ENCODE results near the gene ITGB2. TPM values are rescaled to one million over a fixed set of nuclear protein-coding genes. Genes with fewer than 3 reads are reported as not detected.

The ITGB2 gene
- total RNA-seq, 1 experiment from 2014 or later: 1.5 TPM

- TF ChIP-seq MXD4 (CRISPR knock-in tag; IDR thresholded peaks at IDR 0.05; ENCODE audit: borderline replicate concordance) (no peak), TP53 (CRISPR knock-in tag; IDR thresholded peaks at IDR 0.05) (no peak), E2F1 (CRISPR knock-in tag; IDR thresholded peaks at IDR 0.05) (no peak), AFF4 (CRISPR knock-in tag; IDR thresholded peaks at IDR 0.05; ENCODE audit: borderline replicate concordance) (no peak), ARID4B (CRISPR knock-in tag; IDR thresholded peaks at IDR 0.05; ENCODE audit: borderline replicate concordance) (no peak), HMGA2 (CRISPR knock-in tag; IDR thresholded peaks at IDR 0.05) (no peak)
Observed at GRCh38 chr21:44952929-44953627, 32.4 kb upstream of the ITGB2 start (continued).

GRCh38 chr21:44952116-44952928, 31.6 kb upstream of the ITGB2 start:
- CTCF ChIA-PET: interaction anchor here (0.8 to 1.9 kb wide), 3 partner anchors 20 to 186 kb away, joined by 3 to 6 read pairs (median 4); no protein-coding TSS in a partner anchor
- no peaks in the 10 kb centered on the region for H3K27me3 Mint-ChIP-seq (ENCODE audit: low read depth)
- H3K36me3 Mint-ChIP-seq: peaks cover 18% of the 10 kb centered on the region
- no peak for DNase-seq (ENCODE audit: low spot score)
- H3K9me3 Mint-ChIP-seq: no peaks in the 10 kb centered on the region
- no peak overlapping the region for H3K4me3 Mint-ChIP-seq
- POLR2A ChIA-PET: no interaction called here
- H3K4me1 Mint-ChIP-seq: 0 out of 2 replicates have a peak, but pooled peaks cover 2% of the 10 kb centered on the region
- no peak for ATAC-seq
- no peak overlapping the region for H3K27ac Mint-ChIP-seq
- TF ChIP-seq ZNF138 (CRISPR knock-in tag; conservative IDR thresholded peaks at IDR 0.05) (no peak), IRF2 (CRISPR knock-in tag; IDR thresholded peaks at IDR 0.05; ENCODE audit: borderline replicate concordance, low read depth) (no peak), HMGXB4 (CRISPR knock-in tag; IDR thresholded peaks at IDR 0.05) (no peak), ZNF219 (CRISPR knock-in tag; IDR thresholded peaks at IDR 0.05; ENCODE audit: borderline replicate concordance) (no peak), TEAD1 (CRISPR knock-in tag; IDR thresholded peaks at IDR 0.05) (no peak), SOX15 (CRISPR knock-in tag; IDR thresholded peaks at IDR 0.05) (no peak), AFF4 (CRISPR knock-in tag; IDR thresholded peaks at IDR 0.05; ENCODE audit: borderline replicate concordance) (no peak), ZNF281 (CRISPR knock-in tag; IDR thresholded peaks at IDR 0.05) (no peak), CREB1 (CRISPR knock-in tag; IDR thresholded peaks at IDR 0.05) (no peak), TP53 (CRISPR knock-in tag; IDR thresholded peaks at IDR 0.05) (no peak), OVOL2 (CRISPR knock-in tag; IDR thresholded peaks at IDR 0.05; ENCODE audit: borderline replicate concordance) (no peak)
